NT2/D1 (cell line): ENCODE data around the gene C11orf58.

ENCODE experiments used
- SUZ12 ChIP-seq: IDR thresholded peaks from 2 replicates; pipeline ENCODE4 v1.6.1; 2011; ENCODE audit not compliant: insufficient read length, insufficient read depth; ENCODE audit errors: extremely low read depth
- ZNF274 ChIP-seq: IDR thresholded peaks from 2 replicates; pipeline ENCODE4 v1.6.1; 2011; ENCODE audit warnings: mild to moderate bottlenecking, low read depth, low read length

GRCh38 chr11:16788141-16789062 lies 50.0 kb downstream of the C11orf58 start:
- TF ChIP-seq ZNF274 (no peak), SUZ12 (no peak)
